HG03575 (cell line): ENCODE data around the gene CKAP5.

ENCODE experiments used
- ATAC-seq: cut with Tn5 transposase; IDR thresholded peaks from one replicate; pipeline ENCODE4 v1.9.1; 2021; ENCODE audit not compliant: unreplicated experiment, insufficient number of reproducible peaks, low FRiP score; ENCODE audit errors: extremely low read depth

Gene CKAP5

DNA sequence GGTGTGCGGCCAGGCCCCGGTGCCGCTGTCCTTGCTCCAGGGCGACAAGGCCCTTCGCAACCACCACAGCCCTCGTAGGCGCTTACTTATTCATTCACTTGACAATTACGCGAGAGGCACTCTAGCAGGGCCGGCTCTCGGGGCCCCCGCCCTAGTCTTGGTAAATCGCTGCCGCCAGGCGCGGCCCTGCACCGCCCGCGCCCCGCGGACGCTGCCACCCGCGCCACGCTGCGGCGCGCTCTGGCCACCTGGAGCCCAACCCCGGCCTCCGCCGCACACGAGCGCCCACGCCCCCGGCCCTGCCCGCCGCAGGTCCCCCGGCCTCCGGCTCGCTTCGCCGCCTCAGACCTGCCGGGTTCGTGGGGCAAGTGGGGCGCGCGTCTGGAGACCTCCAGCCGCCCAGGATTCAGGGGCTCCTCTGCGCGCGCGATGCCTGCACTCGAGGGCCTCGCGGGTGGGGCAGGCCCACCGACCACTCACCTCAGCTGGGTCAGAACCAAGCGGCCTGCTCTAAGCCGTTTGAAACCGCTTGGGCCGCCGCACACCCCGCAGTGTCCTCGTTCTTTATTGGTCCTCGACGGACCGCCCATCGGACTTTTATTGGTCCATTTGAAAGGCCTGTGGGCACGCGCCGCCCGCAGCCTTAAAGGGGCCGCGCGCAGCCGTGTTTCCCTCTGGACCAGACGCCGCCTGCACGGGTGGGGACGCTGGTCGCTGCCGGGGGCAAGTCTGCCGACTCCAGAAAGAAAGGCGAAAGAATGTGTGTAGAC is at the start of gene CKAP5:
TSS of gene CKAP5 (minus strand) at position 541 of the 770 bp plus-strand sequence. CDS start 25,049 bp downstream, outside the sequence.
- ATAC-seq = no peak

DNA sequence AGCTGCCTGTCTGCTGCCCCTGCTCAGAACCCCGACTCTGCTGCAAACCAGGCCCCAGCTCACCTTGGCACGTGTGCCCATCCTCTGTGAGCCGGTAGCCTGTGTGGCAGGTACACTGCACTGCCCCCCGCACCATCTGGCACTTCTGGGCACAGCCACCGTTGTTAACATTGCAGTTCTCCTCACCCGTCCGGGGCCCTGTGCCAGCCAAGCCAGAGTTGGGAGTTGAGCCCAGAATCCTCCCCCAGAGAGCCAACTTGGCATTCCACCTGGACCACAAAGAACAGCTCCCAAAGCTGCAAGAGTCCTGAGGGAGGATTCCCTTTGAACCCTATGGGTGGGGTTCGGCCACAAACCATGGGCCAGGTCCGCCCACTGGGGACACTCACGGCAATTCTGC is 49.7 kb upstream of the CKAP5 start:
- no peak for ATAC-seq

DNA sequence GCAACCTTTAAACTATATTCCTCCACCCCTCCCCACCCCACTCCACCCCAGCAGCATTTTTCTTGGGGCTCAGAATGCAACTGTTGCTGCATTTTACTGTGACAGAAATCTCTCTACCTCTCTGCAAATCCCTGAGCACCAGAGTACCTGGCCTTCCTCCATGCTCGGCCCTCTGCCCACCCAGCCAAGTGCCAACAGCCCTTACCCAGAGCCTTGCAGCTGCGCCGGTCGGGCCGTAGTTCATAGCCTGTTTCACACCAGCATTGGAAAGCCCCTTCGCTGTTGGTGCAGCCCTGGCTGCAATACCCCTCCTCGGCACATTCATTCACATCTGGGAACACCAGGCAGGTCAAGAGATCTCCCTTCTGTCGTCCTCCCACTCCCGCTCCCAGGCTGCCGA is 48.9 kb upstream of the CKAP5 start:
- ATAC-seq = no peak

DNA sequence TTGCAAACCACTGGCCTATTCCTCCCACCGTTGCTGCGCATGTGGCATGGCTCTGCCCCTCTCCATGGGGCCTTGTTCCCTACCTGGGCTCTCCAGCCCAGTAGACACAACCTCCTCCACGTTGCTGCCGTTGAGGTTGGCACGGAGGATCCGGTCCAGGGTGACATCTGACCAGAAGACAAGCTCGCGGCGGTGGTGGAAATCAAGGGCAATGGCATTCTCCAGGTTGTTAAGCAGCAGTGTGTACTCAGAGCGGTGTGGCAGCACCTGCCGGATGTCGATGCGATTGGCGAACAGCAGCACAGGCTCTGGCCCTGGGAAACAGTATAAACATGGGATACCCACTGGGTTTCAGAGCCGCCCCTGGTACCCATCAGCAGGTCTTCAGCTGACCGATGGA is 48.4 kb upstream of the CKAP5 start:
- no peak for ATAC-seq

DNA sequence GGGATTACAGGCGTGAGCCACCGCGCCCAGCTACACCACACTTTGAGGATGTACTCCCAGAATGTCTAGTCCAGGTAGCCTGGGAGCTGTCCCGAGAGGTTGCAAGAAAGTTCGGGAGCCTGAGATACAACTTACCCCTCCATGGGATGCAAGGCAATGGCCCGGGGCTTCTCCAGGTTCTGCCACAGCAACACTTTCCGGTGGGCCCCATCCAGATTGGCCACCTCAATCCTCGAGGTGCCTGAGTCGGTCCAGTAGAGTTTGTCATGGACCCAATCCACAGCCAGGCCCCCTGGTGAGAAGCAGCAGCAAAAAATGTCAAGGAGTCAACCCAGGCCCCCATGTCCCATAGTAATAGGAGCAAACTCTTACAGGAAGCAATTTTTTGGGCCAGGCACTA is 46.8 kb upstream of the CKAP5 start:
- no peak for ATAC-seq

DNA sequence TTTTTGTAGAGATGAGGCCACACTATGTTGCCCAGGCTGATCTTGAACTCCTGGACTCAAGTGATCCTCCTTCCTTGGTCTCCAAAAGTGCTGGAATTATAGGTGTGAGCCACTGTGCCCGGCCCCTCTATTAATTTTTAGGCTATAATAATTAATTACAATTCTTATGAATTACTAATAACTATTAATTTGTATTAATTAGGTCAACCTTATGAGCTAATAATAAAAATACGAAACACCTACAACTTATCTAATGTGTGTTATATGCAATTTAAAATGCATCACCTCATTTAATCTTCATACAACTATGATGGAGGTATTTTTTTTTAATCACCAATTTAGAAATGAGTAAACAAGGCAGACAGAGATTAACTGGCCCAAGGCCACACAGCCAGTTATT is 46.0 kb upstream of the CKAP5 start:
- ATAC-seq = no peak

DNA sequence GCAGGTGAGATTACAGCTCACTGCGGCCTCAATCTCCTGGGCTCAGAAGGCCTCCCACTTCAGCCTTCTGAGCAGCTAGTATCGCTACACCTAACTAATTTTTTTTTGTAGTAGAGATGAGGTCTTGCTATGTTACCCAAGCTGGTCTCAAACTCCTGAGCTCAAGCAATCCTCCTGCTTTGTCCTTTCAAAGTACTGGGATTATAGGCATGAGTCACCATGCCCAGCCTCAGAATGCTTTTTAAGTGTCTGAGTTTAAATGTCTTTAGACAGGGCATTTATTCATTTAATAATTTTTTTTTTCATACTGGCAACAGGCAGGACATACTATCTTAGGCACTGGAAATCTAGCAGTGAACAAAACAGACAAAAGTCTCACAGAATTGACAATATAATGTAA is 44.6 kb upstream of the CKAP5 start:
- no peak for ATAC-seq

DNA sequence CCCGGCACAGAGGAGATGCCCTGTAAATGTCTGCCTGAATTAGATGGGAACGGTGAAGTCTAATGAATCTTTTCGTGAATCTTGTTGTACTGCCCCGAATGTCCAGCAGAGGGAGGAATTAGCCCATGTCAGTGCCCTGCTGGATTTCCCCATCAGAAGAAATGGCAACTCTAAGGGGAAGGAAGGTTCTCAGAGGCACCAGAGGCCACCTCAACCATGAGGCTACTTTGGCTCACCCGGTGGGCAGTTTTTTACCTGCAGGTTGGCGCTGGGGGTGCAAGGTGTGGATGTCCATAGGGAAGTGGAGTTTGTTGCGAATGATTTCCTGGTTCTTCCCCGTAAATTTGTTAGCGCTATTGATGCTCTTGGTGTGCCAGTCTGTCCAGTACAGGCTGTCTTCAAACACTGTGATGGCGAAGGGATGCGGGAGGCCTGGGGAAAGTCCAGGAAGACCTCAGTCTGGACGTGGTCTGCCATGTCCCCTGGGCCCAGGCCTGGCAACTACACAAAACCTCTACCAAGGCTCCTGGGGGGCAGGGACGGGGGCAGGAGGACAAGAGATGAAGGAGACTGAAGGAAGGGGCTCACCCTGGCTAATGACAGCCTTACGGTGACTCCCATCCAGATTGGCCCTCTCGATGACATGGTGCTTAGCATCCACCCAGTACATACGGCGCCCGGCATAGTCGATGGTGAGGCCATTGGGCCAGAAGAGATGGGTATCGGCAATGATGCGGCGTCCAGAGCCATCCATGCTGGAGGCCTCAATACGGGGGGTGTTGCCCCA is 43.8 kb upstream of the CKAP5 start:
- ATAC-seq = no peak

DNA sequence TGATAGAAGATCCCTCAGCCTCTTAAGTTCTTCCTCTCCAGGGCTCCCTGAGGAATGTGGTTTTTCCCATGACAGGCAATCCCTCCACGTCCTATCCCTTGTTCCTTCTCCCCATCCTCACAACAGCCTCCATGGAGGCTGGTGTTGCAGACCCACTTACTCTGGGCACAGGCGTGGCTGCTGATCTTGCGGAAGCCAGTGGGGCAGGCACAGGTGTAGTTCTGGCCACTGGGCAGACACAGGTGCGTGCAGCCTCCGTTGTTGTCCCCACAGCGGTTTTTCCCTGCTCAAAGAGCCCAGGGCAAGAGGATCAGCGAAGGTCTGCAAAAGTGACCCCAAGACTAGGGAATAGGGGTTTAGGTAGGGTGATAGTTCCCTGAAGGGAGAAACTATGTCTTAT is 43.2 kb upstream of the CKAP5 start:
- no peak for ATAC-seq

DNA sequence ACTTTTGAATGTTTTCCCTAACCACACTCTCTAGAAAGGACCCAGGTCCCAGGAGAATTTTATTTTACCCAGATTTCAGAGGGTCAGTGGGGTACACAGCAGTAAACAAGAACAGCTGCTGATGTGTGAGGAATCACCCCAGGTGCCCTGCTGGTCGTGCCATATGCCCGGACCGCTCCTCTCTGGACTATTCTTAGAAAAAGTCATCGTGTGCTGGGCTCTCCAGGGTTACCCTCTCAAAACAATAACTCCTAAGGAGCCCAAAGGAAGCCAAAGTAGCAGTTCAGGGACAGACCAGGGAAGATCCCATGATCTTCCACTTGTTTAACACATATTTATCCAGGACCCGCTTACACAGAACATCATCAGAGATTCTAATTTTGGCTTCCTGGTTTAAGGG is 42.6 kb upstream of the CKAP5 start:
- no peak for ATAC-seq

DNA sequence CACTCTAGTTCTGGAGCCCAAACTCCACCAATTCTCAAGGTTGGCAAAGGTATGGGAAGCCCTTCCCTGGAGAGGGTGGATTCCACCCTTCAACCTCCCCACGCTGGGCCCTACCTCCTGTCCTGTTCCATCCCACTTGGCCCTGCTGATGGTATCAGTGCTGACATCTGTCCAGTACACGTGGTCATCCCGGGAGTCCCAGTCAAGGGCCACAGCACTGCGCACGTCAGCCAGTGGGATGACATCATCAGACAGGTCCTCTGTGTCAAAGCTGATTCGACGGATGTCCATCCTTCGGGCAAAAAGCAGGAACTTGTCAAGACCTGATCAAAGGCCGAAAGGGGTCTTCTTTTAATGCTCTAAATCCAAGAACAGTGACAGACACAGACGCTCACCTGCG is 40.1 kb upstream of the CKAP5 start:
- no peak for ATAC-seq

DNA sequence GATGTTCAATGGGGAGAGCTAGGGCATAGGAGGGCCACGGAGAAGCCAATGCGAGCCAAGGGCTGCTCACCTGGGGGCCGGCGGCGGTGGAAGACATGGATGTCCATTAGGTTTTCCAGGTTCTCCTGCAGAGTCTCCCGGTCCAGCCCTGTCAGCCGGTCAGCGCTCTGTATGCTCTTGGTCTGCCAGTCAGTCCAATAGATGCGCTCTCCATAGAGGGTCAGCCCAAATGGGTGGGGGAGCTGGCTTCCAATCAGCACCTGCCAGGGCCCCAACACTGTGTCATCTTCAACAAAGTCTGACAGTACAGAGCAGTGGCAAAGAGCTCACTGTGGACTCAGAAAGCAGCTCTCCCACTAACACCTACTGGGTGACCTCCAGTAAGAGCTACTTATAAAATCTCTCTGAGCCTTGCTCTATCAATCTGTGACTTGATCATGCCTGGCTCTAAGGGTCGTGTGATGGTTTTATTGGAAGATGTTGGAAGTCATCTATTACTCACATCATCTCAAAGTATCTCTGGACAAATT is 33.0 kb upstream of the CKAP5 start:
- ATAC-seq = no peak

DNA sequence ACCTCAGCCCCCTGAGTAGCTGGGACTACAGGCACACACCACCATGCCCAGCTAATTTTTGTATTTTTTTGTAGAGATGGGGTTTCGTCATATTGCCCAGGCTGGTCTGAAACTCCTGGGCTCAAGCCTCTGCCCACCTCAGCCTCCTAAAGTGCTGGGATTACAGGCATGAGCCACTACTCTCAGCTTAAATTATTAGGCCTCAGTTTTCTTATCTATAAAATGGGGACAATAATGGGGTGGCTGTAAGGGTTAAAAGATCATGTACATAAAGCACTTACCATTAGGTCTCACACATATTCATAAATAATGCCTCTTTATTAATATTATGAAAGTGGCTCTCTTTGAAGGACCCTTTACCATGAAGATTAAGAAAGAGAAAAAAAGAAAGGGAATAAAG is 31.5 kb upstream of the CKAP5 start:
- no peak for ATAC-seq

DNA sequence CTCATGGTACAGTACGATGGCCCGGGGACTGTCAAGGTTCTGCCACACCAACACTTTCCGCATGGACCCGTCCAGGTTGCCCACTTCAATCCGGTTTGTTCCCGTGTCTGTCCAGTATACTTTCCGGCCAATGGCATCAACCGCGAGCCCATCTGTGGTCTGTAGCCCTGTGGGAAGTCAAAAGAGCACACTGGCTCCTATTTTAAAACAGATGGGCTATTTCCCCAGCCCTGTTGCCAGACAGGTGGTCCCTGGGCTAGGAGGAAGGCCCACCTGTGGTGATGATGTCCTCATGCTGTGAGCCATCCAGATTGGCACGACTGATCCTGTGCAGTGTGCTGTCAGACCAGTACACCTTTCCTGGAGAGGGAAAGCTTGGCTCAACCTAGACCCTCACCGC is 30.4 kb upstream of the CKAP5 start:
- ATAC-seq = no peak

DNA sequence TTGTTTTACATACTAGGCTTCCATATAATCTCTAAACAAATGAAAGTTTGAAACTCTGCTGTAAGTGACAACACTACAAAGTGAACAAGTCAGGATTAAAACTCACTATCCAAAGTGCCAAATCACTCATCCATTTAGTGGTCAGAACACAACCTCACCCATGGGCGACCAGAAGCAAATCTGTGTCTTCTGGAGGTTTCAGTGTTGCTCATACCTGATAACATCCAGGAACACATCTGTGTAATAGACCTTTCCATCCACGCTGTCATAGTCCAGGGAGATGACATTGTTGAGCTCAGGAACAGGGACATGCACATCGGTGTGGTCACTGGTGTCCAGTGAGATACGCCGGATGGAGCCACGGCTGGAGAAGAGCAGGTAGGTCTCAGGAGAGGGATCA is 28.5 kb upstream of the CKAP5 start:
- no peak for ATAC-seq

DNA sequence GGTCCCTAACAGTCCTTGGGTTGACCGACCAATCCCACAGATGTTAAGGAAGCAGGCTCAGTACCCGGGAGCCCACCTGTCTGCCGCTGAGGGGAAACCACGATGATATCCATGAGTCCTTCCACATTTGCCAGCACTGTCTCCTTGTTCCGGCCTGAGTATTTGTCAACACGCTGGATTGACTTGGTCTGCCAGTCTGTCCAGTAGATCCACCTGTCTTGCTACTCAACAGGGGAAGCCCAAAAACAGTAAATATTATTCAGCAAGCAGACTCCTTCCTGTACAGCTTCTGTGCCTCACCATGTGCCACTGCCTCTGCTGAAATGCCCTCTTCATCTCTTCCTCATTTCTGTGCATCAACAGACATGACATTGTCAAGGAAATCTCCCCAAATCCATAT is 22.8 kb upstream of the CKAP5 start:
- no peak for ATAC-seq

DNA sequence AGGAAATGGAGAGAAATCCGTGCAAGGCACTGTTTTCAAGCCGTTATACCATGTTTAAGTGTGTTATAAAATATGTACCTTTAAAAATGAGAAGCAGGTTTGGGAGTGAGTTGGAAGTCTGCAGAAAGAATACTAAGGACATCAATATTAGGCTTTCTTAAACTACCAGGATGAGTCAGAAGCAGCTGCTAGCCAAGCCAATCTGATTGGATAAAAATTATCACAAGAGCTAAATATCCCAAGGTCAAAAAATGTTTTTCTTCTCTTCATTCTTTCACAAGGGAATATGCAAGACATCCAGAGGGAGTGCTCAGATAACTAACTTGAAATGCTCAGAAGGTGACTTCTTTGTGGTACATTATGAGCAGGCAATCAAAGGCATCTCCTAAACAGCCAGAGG is 19.3 kb upstream of the CKAP5 start:
- no peak for ATAC-seq

DNA sequence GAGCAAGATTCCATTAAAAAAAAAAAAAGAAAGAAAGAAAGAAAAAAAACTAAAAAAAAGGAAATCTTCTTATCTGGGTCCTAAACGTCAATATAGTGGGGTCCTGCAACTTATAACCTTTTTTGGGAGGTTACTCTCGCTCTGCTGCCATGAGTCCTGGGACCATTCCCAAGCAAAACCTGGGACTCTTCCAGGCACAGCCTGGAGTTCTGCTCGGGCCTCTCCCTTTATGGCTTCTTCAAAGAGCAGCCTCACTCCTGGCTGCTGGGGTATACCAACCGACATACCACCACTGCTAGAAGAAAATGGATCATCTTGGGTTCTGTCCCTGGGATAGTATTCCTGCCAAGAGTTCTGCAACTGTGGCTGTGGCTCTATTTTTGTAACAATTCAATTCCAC is 14.1 kb upstream of the CKAP5 start:
- no peak for ATAC-seq

DNA sequence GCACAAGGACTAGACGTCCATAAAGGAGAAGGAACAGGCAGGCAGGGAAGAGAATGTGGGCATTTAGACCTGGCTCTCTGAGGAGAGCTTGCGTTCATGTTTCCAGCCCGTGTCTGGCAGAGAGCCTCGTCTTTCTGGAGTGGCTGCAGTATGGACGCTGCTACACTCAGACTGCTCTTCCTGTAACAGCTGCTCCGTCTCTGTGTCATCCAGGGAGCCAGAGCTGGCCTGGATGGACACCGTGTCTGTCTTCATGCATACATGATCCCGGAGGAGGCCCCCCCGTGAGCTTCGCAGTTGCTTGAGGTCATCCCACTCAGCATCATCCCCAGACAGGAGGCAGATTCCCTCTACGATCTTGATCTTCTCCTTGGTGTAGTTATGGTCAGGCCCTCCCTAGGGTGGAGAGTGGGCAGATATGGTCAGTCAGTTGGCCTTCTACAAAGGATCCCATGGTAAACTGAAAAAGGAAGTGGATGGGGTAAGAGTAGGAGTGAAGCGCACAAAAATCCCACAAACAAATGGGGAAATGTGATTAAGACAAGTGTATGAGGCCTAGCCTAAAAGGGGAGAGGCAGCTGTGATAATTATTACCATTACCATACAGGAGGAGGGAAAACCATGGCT is 13.0 kb upstream of the CKAP5 start:
- ATAC-seq = no peak

DNA sequence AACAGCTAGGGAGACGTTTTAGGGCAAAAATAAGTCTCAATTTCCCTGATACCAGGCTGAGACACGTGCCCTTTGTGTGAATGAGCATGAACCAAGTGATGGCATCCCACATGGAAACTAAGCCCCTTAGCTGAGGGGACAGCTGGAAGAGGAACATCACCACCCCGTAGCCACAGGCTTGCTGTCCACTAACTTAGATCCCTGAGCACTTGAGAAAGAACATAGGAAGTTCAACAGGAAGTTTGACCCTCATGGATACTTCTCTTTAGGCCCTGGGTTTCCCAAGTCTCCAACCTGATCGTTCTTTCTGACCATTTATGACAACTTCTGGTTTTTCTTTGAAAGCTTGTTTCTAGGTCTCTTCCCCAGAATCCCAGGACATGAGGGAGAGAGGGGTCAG is 11.6 kb upstream of the CKAP5 start:
- no peak for ATAC-seq
